Measurements from ENCODE around the gene RNF180.

- TF ChIP-seq EZH2 (IDR thresholded peaks at IDR 0.05; ENCODE audit: borderline replicate concordance, low read depth, low read length, severe bottlenecking) (no peak), POLR2A (IDR thresholded peaks at IDR 0.05; ENCODE audit: low read depth, low read length) (no peak), POLR2AphosphoS5 (IDR thresholded peaks at IDR 0.05; ENCODE audit: insufficient read depth, low read depth, low read length) (no peak), CTCF (IDR thresholded peaks at IDR 0.05; ENCODE audit: extremely low read depth in 1 of 2, insufficient read depth in 1 of 2, low read depth in 1 of 2, low read length in 2 of 2) (no peak), MAX (IDR thresholded peaks at IDR 0.05; ENCODE audit: insufficient read depth, insufficient read length) (no peak), GATA2 (IDR thresholded peaks at IDR 0.05; ENCODE audit: insufficient read depth, insufficient read length, low read depth, low read length) (no peak), FOS (IDR thresholded peaks at IDR 0.05; ENCODE audit: borderline replicate concordance, insufficient read depth, low read length) (no peak), JUN (IDR thresholded peaks at IDR 0.05; ENCODE audit: borderline replicate concordance, insufficient read depth, insufficient read length, low read depth) (no peak), MYC (IDR thresholded peaks at IDR 0.05; ENCODE audit: low read depth, low read length) (no peak)
These were observed 127.1 kb downstream of the RNF180 start for GRCh38 chr5:64292611-64293215.

Data from endothelial cell of umbilical vein (primary cell).